Measurements from ENCODE around the gene GUCY1A2.

Gene GUCY1A2

GRCh38 chr11:106761745-106762144 lies 256.5 kb downstream of the GUCY1A2 start:
- H3K4me1 ChIP-seq (ENCODE audit: control insufficient read depth, insufficient read depth, low read length): no peaks in the 10 kb centered on the region
- no peaks in the 10 kb centered on the region for H3K27me3 ChIP-seq (ENCODE audit: control insufficient read depth, insufficient read depth, low read length)
- H3K4me3 ChIP-seq (ENCODE audit: low read length): no peak overlapping the region
- H3K9ac ChIP-seq (ENCODE audit: low read length): no peak overlapping the region
- no peaks in the 10 kb centered on the region for H3K36me3 ChIP-seq (ENCODE audit: control insufficient read depth, insufficient read depth, low read length)
- H3K9me3 ChIP-seq (ENCODE audit: control insufficient read depth, low read length): no peaks in the 10 kb centered on the region

DNA sequence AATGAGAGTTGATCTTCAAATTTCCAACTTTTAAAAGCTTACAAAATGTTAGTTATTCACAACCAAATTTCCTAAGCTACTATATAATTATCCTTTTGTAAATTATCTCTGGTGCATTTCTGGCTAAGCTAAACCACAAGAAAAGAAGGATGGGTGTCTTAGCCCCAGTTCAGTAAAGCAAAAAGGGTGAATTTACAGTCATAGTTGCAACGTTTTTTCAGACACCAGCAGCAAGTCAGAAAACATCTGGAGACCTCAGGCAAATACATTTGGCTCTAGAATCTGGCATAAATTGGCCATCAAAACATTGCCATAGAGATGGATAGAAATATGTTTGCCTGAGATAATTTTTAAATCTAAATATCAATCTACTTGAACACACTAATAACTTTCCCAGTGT lies 257.0 kb downstream of the GUCY1A2 start:
- Histone ChIP-seq H3K4me1 (ENCODE audit: control insufficient read depth, insufficient read depth, low read length) (no peaks in the 10 kb centered on the region), H3K27me3 (ENCODE audit: control insufficient read depth, insufficient read depth, low read length) (no peaks in the 10 kb centered on the region), H3K4me3 (ENCODE audit: low read length) (no peak overlapping the region), H3K9ac (ENCODE audit: low read length) (no peak overlapping the region), H3K9me3 (ENCODE audit: control insufficient read depth, low read length) (no peaks in the 10 kb centered on the region), H3K36me3 (ENCODE audit: control insufficient read depth, insufficient read depth, low read length) (no peaks in the 10 kb centered on the region)

DNA sequence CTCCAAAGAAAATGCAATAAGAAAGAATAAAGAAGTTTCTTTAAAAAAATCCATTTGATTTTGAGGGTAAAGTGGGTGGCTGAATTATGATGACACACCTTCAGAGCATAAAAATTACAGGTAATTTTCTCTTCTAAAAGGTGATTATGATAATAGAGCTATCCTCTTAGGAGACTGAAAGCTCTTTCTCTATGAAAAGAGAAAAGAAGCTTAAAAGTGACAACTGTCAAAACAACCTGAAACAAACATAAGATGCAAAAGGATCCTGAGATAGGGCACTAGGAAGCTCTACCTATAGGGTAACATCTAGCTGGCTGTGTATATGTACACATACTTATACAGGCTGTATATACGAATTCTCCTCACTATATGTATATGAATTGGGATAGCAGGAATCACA lies 270.2 kb downstream of the GUCY1A2 start:
- Histone ChIP-seq H3K4me1 (ENCODE audit: control insufficient read depth, insufficient read depth, low read length) (no peaks in the 10 kb centered on the region), H3K9ac (ENCODE audit: low read length) (no peak overlapping the region), H3K27me3 (ENCODE audit: control insufficient read depth, insufficient read depth, low read length) (no peaks in the 10 kb centered on the region), H3K9me3 (ENCODE audit: control insufficient read depth, low read length) (no peaks in the 10 kb centered on the region), H3K36me3 (ENCODE audit: control insufficient read depth, insufficient read depth, low read length) (no peaks in the 10 kb centered on the region), H3K4me3 (ENCODE audit: low read length) (no peak overlapping the region)

- Histone ChIP-seq H3K9ac (ENCODE audit: low read length) (no peak overlapping the region), H3K27me3 (ENCODE audit: control insufficient read depth, insufficient read depth, low read length) (no peaks in the 10 kb centered on the region), H3K36me3 (ENCODE audit: control insufficient read depth, insufficient read depth, low read length) (no peaks in the 10 kb centered on the region), H3K4me1 (ENCODE audit: control insufficient read depth, insufficient read depth, low read length) (no peaks in the 10 kb centered on the region), H3K9me3 (ENCODE audit: control insufficient read depth, low read length) (no peaks in the 10 kb centered on the region), H3K4me3 (ENCODE audit: low read length) (no peak overlapping the region)
These were observed 272.3 kb downstream of the GUCY1A2 start for GRCh38 chr11:106745941-106746340.

GRCh38 chr11:106733635-106734034 lies 284.6 kb downstream of the GUCY1A2 start:
- Histone ChIP-seq H3K4me1 (ENCODE audit: control insufficient read depth, insufficient read depth, low read length) (no peaks in the 10 kb centered on the region), H3K27me3 (ENCODE audit: control insufficient read depth, insufficient read depth, low read length) (no peaks in the 10 kb centered on the region), H3K9me3 (ENCODE audit: control insufficient read depth, low read length) (no peaks in the 10 kb centered on the region), H3K36me3 (ENCODE audit: control insufficient read depth, insufficient read depth, low read length) (no peaks in the 10 kb centered on the region), H3K9ac (ENCODE audit: low read length) (no peak overlapping the region), H3K4me3 (ENCODE audit: low read length) (no peak overlapping the region)

- Histone ChIP-seq H3K36me3 (ENCODE audit: control insufficient read depth, insufficient read depth, low read length) (no peaks in the 10 kb centered on the region), H3K4me3 (ENCODE audit: low read length) (no peak overlapping the region), H3K9me3 (ENCODE audit: control insufficient read depth, low read length) (no peaks in the 10 kb centered on the region), H3K4me1 (ENCODE audit: control insufficient read depth, insufficient read depth, low read length) (no peaks in the 10 kb centered on the region), H3K27me3 (ENCODE audit: control insufficient read depth, insufficient read depth, low read length) (no peaks in the 10 kb centered on the region), H3K9ac (ENCODE audit: low read length) (no peak overlapping the region)
These were observed 289.4 kb downstream of the GUCY1A2 start for GRCh38 chr11:106728859-106729258.

- H3K9ac ChIP-seq (ENCODE audit: low read length): no peak overlapping the region
- H3K4me3 ChIP-seq (ENCODE audit: low read length): no peak overlapping the region
- H3K4me1 ChIP-seq (ENCODE audit: control insufficient read depth, insufficient read depth, low read length): no peaks in the 10 kb centered on the region
- H3K36me3 ChIP-seq (ENCODE audit: control insufficient read depth, insufficient read depth, low read length): no peaks in the 10 kb centered on the region
- no peaks in the 10 kb centered on the region for H3K27me3 ChIP-seq (ENCODE audit: control insufficient read depth, insufficient read depth, low read length)
- H3K9me3 ChIP-seq (ENCODE audit: control insufficient read depth, low read length): no peaks in the 10 kb centered on the region
These were observed 289.9 kb downstream of the GUCY1A2 start for GRCh38 chr11:106728379-106728778.

GRCh38 chr11:106727256-106727655 lies 291.0 kb downstream of the GUCY1A2 start:
- no peaks in the 10 kb centered on the region for H3K27me3 ChIP-seq (ENCODE audit: control insufficient read depth, insufficient read depth, low read length)
- H3K9me3 ChIP-seq (ENCODE audit: control insufficient read depth, low read length): no peaks in the 10 kb centered on the region
- no peak overlapping the region for H3K9ac ChIP-seq (ENCODE audit: low read length)
- no peaks in the 10 kb centered on the region for H3K36me3 ChIP-seq (ENCODE audit: control insufficient read depth, insufficient read depth, low read length)
- no peaks in the 10 kb centered on the region for H3K4me1 ChIP-seq (ENCODE audit: control insufficient read depth, insufficient read depth, low read length)
- no peak overlapping the region for H3K4me3 ChIP-seq (ENCODE audit: low read length)

DNA sequence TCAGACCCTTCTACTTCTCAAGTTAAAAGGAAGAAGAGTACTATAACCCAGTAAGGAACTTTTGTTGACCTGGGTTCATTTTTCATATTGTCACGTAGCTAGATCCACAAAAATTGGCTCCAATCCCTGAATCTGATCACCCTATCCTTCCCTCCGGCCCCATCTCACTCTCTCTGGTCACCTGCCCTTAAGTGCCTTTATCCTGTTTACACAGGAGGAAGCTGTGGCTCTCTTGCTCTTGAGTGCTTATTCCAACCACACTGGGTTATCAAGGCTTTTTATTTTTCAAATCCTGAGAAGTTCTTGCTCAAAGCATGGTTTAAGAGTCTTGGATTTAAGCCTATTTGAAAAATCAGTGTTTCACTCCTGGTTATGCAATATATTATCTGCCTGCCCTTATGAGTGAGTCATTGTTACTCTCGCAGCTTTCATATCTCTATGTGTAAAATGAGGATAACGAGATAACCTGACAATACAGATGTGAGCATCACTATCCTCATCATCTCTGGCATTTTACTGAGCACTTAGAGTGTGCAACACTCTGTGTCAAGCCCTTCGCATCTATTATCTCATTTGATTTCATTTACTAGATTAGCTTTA lies 293.9 kb downstream of the GUCY1A2 start:
- no peaks in the 10 kb centered on the region for H3K36me3 ChIP-seq (ENCODE audit: control insufficient read depth, insufficient read depth, low read length)
- no peaks in the 10 kb centered on the region for H3K27me3 ChIP-seq (ENCODE audit: control insufficient read depth, insufficient read depth, low read length)
- no peak overlapping the region for H3K9ac ChIP-seq (ENCODE audit: low read length)
- no peak overlapping the region for H3K4me3 ChIP-seq (ENCODE audit: low read length)
- H3K4me1 ChIP-seq (ENCODE audit: control insufficient read depth, insufficient read depth, low read length): no peaks in the 10 kb centered on the region
- no peaks in the 10 kb centered on the region for H3K9me3 ChIP-seq (ENCODE audit: control insufficient read depth, low read length)

GRCh38 chr11:106723071-106723470 lies 295.2 kb downstream of the GUCY1A2 start:
- no peaks in the 10 kb centered on the region for H3K9me3 ChIP-seq (ENCODE audit: control insufficient read depth, low read length)
- H3K27me3 ChIP-seq (ENCODE audit: control insufficient read depth, insufficient read depth, low read length): no peaks in the 10 kb centered on the region
- H3K4me1 ChIP-seq (ENCODE audit: control insufficient read depth, insufficient read depth, low read length): no peaks in the 10 kb centered on the region
- H3K9ac ChIP-seq (ENCODE audit: low read length): no peak overlapping the region
- H3K4me3 ChIP-seq (ENCODE audit: low read length): no peak overlapping the region
- no peaks in the 10 kb centered on the region for H3K36me3 ChIP-seq (ENCODE audit: control insufficient read depth, insufficient read depth, low read length)

- no peak overlapping the region for H3K9ac ChIP-seq (ENCODE audit: low read length)
- no peaks in the 10 kb centered on the region for H3K36me3 ChIP-seq (ENCODE audit: control insufficient read depth, insufficient read depth, low read length)
- H3K9me3 ChIP-seq (ENCODE audit: control insufficient read depth, low read length): no peaks in the 10 kb centered on the region
- no peak overlapping the region for H3K4me3 ChIP-seq (ENCODE audit: low read length)
- no peaks in the 10 kb centered on the region for H3K4me1 ChIP-seq (ENCODE audit: control insufficient read depth, insufficient read depth, low read length)
- H3K27me3 ChIP-seq (ENCODE audit: control insufficient read depth, insufficient read depth, low read length): no peaks in the 10 kb centered on the region
These were observed 301.1 kb downstream of the GUCY1A2 start for GRCh38 chr11:106717222-106717621.

DNA sequence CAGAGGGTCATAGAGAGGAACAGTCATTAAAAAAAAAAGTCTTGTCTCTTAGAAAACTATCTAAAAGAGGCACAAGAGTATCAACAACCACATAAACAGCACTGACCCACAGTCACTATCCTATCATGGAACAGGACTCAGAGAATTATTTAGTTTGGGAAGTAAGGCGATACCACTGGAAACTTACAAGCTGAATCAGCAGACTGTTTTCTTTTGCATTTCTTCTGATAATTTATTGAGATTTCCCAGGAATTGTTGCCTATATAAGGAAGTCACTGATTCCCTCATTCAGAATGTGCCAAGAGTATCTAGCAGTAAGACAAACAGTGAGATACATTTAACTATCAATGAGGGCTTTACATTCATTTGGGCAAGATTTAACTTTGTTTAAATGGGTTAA lies 304.1 kb downstream of the GUCY1A2 start:
- H3K9ac ChIP-seq (ENCODE audit: low read length): no peak overlapping the region
- no peaks in the 10 kb centered on the region for H3K9me3 ChIP-seq (ENCODE audit: control insufficient read depth, low read length)
- H3K36me3 ChIP-seq (ENCODE audit: control insufficient read depth, insufficient read depth, low read length): no peaks in the 10 kb centered on the region
- H3K27me3 ChIP-seq (ENCODE audit: control insufficient read depth, insufficient read depth, low read length): no peaks in the 10 kb centered on the region
- H3K4me3 ChIP-seq (ENCODE audit: low read length): no peak overlapping the region
- no peaks in the 10 kb centered on the region for H3K4me1 ChIP-seq (ENCODE audit: control insufficient read depth, insufficient read depth, low read length)

GRCh38 chr11:106708348-106708747 lies 309.9 kb downstream of the GUCY1A2 start:
- H3K4me3 ChIP-seq (ENCODE audit: low read length): no peak overlapping the region
- no peaks in the 10 kb centered on the region for H3K4me1 ChIP-seq (ENCODE audit: control insufficient read depth, insufficient read depth, low read length)
- H3K9me3 ChIP-seq (ENCODE audit: control insufficient read depth, low read length): no peaks in the 10 kb centered on the region
- H3K27me3 ChIP-seq (ENCODE audit: control insufficient read depth, insufficient read depth, low read length): no peaks in the 10 kb centered on the region
- no peaks in the 10 kb centered on the region for H3K36me3 ChIP-seq (ENCODE audit: control insufficient read depth, insufficient read depth, low read length)
- H3K9ac ChIP-seq (ENCODE audit: low read length): no peak overlapping the region
